Mammary epithelial cell (primary cell): ENCODE data around the gene ATG2A.

ENCODE experiments used
- EZH2 ChIP-seq: IDR thresholded peaks from 2 replicates; pipeline ENCODE4 v1.6.1; 2012; ENCODE audit warnings: low read length, inconsistent platforms, borderline replicate concordance
- TF ChIP-seq, protein P1 (sequence below), 2 donors: IDR thresholded peaks in 1 of 2; conservative IDR thresholded peaks in 1 of 2; 2 replicates each; pipeline ENCODE4 v1.5.1; 2011 to 2012; ENCODE audit warnings: inconsistent platforms in 2 of 2, low read length in 2 of 2, mild to moderate bottlenecking in 2 of 2, control low read depth in 1 of 2, low read depth in 1 of 2; ENCODE audit not compliant: insufficient read depth in 1 of 2; ENCODE audit errors: extremely low read depth in 1 of 2

DNA sequence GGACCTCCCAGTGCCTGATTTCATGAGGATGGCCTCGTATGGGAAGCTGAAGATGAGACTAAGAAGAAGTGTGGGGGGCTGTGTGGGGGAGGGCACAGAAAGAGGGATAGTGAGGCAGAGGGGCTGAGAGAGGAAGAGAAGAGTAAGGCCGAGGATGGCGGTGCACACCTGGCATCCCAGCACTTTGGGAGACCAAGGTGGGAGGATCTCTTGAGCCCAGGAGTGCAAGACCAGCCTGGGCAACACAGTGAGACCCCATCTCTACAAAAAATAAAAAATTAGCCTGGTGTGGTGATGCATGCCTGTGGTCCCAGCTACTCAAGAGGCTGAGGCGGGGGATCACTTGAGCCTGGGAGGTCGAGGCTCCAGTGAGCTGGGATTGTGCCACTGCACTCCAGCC lies 25.1 kb downstream of the ATG2A start:
- TF ChIP-seq, protein P1, sequence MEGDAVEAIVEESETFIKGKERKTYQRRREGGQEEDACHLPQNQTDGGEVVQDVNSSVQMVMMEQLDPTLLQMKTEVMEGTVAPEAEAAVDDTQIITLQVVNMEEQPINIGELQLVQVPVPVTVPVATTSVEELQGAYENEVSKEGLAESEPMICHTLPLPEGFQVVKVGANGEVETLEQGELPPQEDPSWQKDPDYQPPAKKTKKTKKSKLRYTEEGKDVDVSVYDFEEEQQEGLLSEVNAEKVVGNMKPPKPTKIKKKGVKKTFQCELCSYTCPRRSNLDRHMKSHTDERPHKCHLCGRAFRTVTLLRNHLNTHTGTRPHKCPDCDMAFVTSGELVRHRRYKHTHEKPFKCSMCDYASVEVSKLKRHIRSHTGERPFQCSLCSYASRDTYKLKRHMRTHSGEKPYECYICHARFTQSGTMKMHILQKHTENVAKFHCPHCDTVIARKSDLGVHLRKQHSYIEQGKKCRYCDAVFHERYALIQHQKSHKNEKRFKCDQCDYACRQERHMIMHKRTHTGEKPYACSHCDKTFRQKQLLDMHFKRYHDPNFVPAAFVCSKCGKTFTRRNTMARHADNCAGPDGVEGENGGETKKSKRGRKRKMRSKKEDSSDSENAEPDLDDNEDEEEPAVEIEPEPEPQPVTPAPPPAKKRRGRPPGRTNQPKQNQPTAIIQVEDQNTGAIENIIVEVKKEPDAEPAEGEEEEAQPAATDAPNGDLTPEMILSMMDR (conservative IDR thresholded peaks at IDR 0.05 in 1 of 2, IDR thresholded peaks at IDR 0.05 in 1 of 2; ENCODE audit: extremely low read depth in 1 of 2, insufficient read depth in 1 of 2, low read depth in 1 of 2, low read length in 2 of 2) = no peak
- no peak for TF ChIP-seq EZH2
